ENCODE data around the gene CELSR1. TPM values are rescaled to one million over a fixed set of nuclear protein-coding genes. Genes with fewer than 3 reads are reported as not detected.

The CELSR1 gene
- total RNA-seq, 2 donors from 2014 or later = 24.4 to 34.1 TPM

DNA sequence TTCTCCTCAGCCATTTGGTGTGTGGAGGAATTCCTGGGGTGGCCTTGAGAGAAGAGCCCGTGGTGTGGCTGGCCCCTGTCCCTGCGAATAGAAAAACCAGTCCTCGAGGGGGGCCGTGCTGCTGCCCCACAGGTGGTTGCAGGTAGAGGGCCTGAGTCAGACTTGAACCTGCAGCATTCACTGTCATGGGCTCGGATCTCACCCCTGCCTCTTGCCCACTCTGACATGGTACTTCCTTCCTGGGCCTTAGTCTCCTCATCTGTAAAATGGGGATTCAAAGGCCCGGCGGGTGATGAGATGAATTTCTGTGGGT is 182.5 kb downstream of the CELSR1 start:
- no peak overlapping the region for H3K4me3 ChIP-seq (ENCODE audit: low read length)
- no peaks in the 10 kb centered on the region for H3K4me1 ChIP-seq (ENCODE audit: control insufficient read depth, insufficient read depth, low read length)
- TF ChIP-seq, protein P1, sequence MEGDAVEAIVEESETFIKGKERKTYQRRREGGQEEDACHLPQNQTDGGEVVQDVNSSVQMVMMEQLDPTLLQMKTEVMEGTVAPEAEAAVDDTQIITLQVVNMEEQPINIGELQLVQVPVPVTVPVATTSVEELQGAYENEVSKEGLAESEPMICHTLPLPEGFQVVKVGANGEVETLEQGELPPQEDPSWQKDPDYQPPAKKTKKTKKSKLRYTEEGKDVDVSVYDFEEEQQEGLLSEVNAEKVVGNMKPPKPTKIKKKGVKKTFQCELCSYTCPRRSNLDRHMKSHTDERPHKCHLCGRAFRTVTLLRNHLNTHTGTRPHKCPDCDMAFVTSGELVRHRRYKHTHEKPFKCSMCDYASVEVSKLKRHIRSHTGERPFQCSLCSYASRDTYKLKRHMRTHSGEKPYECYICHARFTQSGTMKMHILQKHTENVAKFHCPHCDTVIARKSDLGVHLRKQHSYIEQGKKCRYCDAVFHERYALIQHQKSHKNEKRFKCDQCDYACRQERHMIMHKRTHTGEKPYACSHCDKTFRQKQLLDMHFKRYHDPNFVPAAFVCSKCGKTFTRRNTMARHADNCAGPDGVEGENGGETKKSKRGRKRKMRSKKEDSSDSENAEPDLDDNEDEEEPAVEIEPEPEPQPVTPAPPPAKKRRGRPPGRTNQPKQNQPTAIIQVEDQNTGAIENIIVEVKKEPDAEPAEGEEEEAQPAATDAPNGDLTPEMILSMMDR (conservative IDR thresholded peaks at IDR 0.05) = no peak
- H3K27me3 ChIP-seq (ENCODE audit: control insufficient read depth, insufficient read depth, low read length, poor library complexity, severe bottlenecking) = no peaks in the 10 kb centered on the region
- H3K4me3 Mint-ChIP-seq = no peak overlapping the region
- DNase-seq = no peak
- no peak overlapping the region for H3K27ac Mint-ChIP-seq
- H3K27ac ChIP-seq (ENCODE audit: low read depth, low read length) = no peak overlapping the region
- no peaks in the 10 kb centered on the region for H3K9me3 Mint-ChIP-seq
- H3K36me3 ChIP-seq (ENCODE audit: control insufficient read depth, insufficient read depth, low read length) = peaks cover 76% of the 10 kb centered on the region
- H3K27me3 Mint-ChIP-seq (ENCODE audit: insufficient read depth) = no peaks in the 10 kb centered on the region
- H3K9ac ChIP-seq (ENCODE audit: extremely low read depth, low read length, poor library complexity, severe bottlenecking) = no peak overlapping the region
- 88 to 95% methylated on average over 5 to 7 of the region's 7 CpGs for WGBS, 2 experiments (ENCODE audit: insufficient coverage in 1 of 2, insufficient read length in 1 of 2)
- no peaks in the 10 kb centered on the region for H3K9me3 ChIP-seq (ENCODE audit: control insufficient read depth, low read length)
- H3K4me1 Mint-ChIP-seq = no peaks in the 10 kb centered on the region
- H3K36me3 Mint-ChIP-seq (ENCODE audit: low read depth) = peaks cover 63% of the 10 kb centered on the region

DNA sequence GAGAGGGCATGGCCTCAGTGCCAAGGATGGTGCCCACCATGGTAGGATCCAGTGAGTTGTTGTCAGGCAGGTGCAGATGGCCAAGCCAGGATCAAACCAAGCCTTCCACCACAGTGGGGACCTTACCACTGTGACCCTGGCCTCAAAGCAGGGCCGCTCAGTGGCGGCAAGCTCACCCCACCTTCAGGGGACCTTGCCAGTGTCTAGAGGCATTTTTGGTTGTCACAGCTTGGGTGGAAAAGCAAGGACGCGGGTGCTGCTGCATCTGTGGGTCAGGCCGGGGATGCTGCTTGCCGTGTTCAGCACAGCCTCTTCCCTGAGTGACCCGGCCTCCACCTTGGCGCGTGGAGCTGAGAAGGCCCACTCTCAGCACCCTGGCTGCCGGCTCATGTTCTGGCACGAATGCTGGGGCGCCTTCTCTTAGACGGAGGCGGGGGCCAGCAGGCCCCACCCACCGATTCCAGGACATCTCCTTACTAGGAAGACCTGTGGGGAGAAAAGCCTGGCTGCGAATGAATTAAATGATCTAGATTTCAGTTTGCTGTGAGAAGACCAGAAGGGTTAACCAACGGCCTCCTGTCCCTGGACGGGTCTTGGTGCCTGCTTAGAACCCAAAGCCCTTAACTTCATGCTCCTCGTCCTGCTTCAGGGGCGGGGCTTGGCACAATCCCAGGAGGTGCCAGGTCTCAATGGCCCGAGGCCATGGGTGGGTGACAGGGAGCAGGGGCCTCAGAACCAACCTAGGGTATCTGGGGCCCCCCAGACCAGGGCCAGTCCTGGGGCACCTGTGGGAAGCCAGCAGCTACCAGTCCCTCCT is 183.0 kb downstream of the CELSR1 start:
- H3K27ac Mint-ChIP-seq = no peak overlapping the region
- Histone ChIP-seq H3K4me1 (ENCODE audit: control insufficient read depth, insufficient read depth, low read length) (no peaks in the 10 kb centered on the region), H3K4me3 (ENCODE audit: low read length) (no peak overlapping the region), H3K9me3 (ENCODE audit: control insufficient read depth, low read length) (no peaks in the 10 kb centered on the region), H3K9ac (ENCODE audit: extremely low read depth, low read length, poor library complexity, severe bottlenecking) (no peak overlapping the region), H3K36me3 (ENCODE audit: control insufficient read depth, insufficient read depth, low read length) (peaks cover 76% of the 10 kb centered on the region), H3K27ac (ENCODE audit: low read depth, low read length) (no peak overlapping the region), H3K27me3 (ENCODE audit: control insufficient read depth, insufficient read depth, low read length, poor library complexity, severe bottlenecking) (no peaks in the 10 kb centered on the region)
- WGBS, 2 experiments (ENCODE audit: insufficient coverage in 1 of 2, insufficient read length in 1 of 2) = 92 to 93% methylated on average over 12 to 21 of the region's 21 CpGs
- H3K4me3 Mint-ChIP-seq = no peak overlapping the region
- H3K9me3 Mint-ChIP-seq = no peaks in the 10 kb centered on the region
- TF ChIP-seq, protein P1 (conservative IDR thresholded peaks at IDR 0.05) = no peak
- H3K36me3 Mint-ChIP-seq (ENCODE audit: low read depth) = peaks cover 64% of the 10 kb centered on the region
- no peak for DNase-seq
- H3K27me3 Mint-ChIP-seq (ENCODE audit: insufficient read depth) = no peaks in the 10 kb centered on the region
- H3K4me1 Mint-ChIP-seq = no peaks in the 10 kb centered on the region

DNA sequence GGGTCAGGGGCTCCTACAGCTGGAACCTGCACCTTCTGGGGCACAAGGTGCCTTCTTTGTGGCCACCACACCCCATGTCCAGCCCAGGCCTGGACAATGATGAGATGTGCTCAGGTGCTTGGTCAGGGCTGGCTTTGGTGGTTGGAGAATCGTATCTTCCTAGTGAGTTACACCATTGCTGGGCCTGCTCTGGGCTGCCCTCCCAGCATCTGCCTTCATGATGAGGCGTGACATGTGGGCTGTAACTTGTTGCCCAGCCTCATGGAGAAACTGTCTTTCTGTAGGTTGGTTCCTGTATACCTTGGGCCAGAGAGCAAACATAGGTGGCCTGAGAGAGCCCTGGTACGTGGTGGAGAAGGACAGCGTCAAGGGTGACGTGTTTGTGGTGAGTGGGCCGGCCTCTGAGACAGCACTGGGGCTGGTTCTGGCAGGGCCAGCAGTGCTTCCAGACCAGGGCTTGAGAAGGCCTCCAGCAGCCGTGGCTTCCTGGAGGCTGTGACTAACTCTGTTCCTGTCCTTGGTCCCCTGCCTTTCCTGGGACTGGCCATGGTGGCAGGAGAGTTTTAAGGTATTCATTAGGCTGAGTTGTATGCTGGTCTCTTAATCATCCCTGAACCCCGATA is 183.8 kb downstream of the CELSR1 start:
- Mint-ChIP-seq H3K27ac (no peak overlapping the region), H3K36me3 (ENCODE audit: low read depth) (peaks cover 61% of the 10 kb centered on the region), H3K9me3 (no peaks in the 10 kb centered on the region), H3K27me3 (ENCODE audit: insufficient read depth) (no peaks in the 10 kb centered on the region), H3K4me1 (no peaks in the 10 kb centered on the region), H3K4me3 (no peak overlapping the region)
- TF ChIP-seq, protein P1 (conservative IDR thresholded peaks at IDR 0.05) = no peak
- H3K27me3 ChIP-seq (ENCODE audit: control insufficient read depth, insufficient read depth, low read length, poor library complexity, severe bottlenecking) = no peaks in the 10 kb centered on the region
- H3K4me1 ChIP-seq (ENCODE audit: control insufficient read depth, insufficient read depth, low read length) = no peaks in the 10 kb centered on the region
- DNase-seq = no peak
- H3K36me3 ChIP-seq (ENCODE audit: control insufficient read depth, insufficient read depth, low read length) = peaks cover 77% of the 10 kb centered on the region
- no peaks in the 10 kb centered on the region for H3K9me3 ChIP-seq (ENCODE audit: control insufficient read depth, low read length)
- no peak overlapping the region for H3K27ac ChIP-seq (ENCODE audit: low read depth, low read length)
- 93 to 97% methylated on average over 7 to 8 of the region's 8 CpGs for WGBS, 2 experiments (ENCODE audit: insufficient coverage in 1 of 2, insufficient read length in 1 of 2)
- H3K4me3 ChIP-seq (ENCODE audit: low read length) = no peak overlapping the region
- no peak overlapping the region for H3K9ac ChIP-seq (ENCODE audit: extremely low read depth, low read length, poor library complexity, severe bottlenecking)
